GM10266 (cell line): Measurements from ENCODE around the gene HUS1B.

Source experiments
- DNase-seq: peaks from one replicate; pipeline ENCODE4 v3.0.0; 2012; ENCODE audit errors: extremely low spot score
- CTCF ChIP-seq: IDR thresholded peaks from 2 replicates; pipeline ENCODE4 v1.5.1; 2012; ENCODE audit warnings: mild to moderate bottlenecking, low read depth; ENCODE audit not compliant: control insufficient read depth, insufficient read depth; ENCODE audit errors: missing control alignments

Gene HUS1B

GRCh38 chr6:610882-611281, 46.0 kb downstream of the HUS1B start:
- no peak for TF ChIP-seq CTCF
- DNase-seq: no peak

GRCh38 chr6:609905-610304, 47.0 kb downstream of the HUS1B start:
- no peak for TF ChIP-seq CTCF
- no peak for DNase-seq

- DNase-seq: no peak
- TF ChIP-seq CTCF: no peak
Measured at GRCh38 chr6:606829-607379, 50.0 kb downstream of the HUS1B start.
